DMS 273 (cell line): ENCODE results near the gene GLCE.

Source experiments
- DNase-seq: peaks from one replicate; lab custom pipeline; 2025; ENCODE audit not compliant: unreplicated experiment; lab: John Stamatoyannopoulos, UW

Gene GLCE

GRCh38 chr15:69194854-69195253 lies 34.4 kb downstream of the GLCE start:
- DNase-seq: no peak

GRCh38 chr15:69200832-69201745 lies 40.7 kb downstream of the GLCE start:
- DNase-seq: no peak

GRCh38 chr15:69206079-69206478 lies 45.6 kb downstream of the GLCE start:
- no peak for DNase-seq

- no peak for DNase-seq
Observed at GRCh38 chr15:69209661-69210060, 49.2 kb downstream of the GLCE start.

- DNase-seq: no peak
Observed at GRCh38 chr15:69210574-69210973, 50.1 kb downstream of the GLCE start.

- DNase-seq: no peak
Observed at GRCh38 chr15:69213786-69214185, 53.4 kb downstream of the GLCE start.

- no peak for DNase-seq
Observed at GRCh38 chr15:69215314-69216035, 55.0 kb downstream of the GLCE start.

GRCh38 chr15:69217381-69217780 lies 56.9 kb downstream of the GLCE start:
- no peak for DNase-seq

- no peak for DNase-seq
Observed at GRCh38 chr15:69219690-69220089, 59.3 kb downstream of the GLCE start.

- DNase-seq: no peak
Observed at GRCh38 chr15:69222002-69222474, 61.6 kb downstream of the GLCE start.

- DNase-seq: no peak
Observed at GRCh38 chr15:69223083-69223813, 62.8 kb downstream of the GLCE start.

- no peak for DNase-seq
Observed at GRCh38 chr15:69224383-69224782, 63.9 kb downstream of the GLCE start.

GRCh38 chr15:69225355-69226022 lies 65.1 kb downstream of the GLCE start:
- peak; percentile 28 for DNase-seq

GRCh38 chr15:69226023-69226355 lies 65.6 kb downstream of the GLCE start:
- no peak for DNase-seq

GRCh38 chr15:69232144-69232543 lies 71.7 kb downstream of the GLCE start:
- DNase-seq: no peak

- DNase-seq: no peak
Observed at GRCh38 chr15:69232765-69233164, 72.3 kb downstream of the GLCE start.

GRCh38 chr15:69234676-69235075 lies 74.2 kb downstream of the GLCE start:
- DNase-seq: no peak

GRCh38 chr15:69236505-69236904 lies 76.1 kb downstream of the GLCE start:
- no peak for DNase-seq

GRCh38 chr15:69237718-69238117 lies 77.3 kb downstream of the GLCE start:
- DNase-seq: no peak

- no peak for DNase-seq
Observed at GRCh38 chr15:69244798-69245197, 84.4 kb downstream of the GLCE start.

GRCh38 chr15:69253156-69253555 lies 92.7 kb downstream of the GLCE start:
- no peak for DNase-seq
